Prostate gland (tissue), 2 donors: Measurements from ENCODE around the gene THRAP3. TPM values are rescaled to one million over a fixed set of nuclear protein-coding genes. Genes with fewer than 3 reads are reported as not detected.
"Not testable (repeated sequence)": the region's sequence is repeated elsewhere in the genome, so short reads cannot be mapped to it uniquely, and the experiment has no call there.

Experiments
- DNase-seq: peaks from one replicate; pipeline ENCODE4 v3.0.0-alpha.2; 2019; ENCODE audit warnings: low spot score
- H3K27ac ChIP-seq, 2 donors: fragments of 200-600 bp; sonication (generic); 2 replicates each; pipeline ENCODE4 v1.5.1; 2017 to 2019
- H3K27me3 ChIP-seq: fragments of 200-600 bp; sonication (generic); replicated peaks from 2 replicates; pipeline ENCODE4 v1.5.1; 2019; ENCODE audit not compliant: insufficient read depth
- H3K36me3 ChIP-seq, 2 donors: fragments of 200-600 bp; sonication (generic); 1 replicate in 1 of 2; 2 replicates in 1 of 2; pipeline versions ENCODE4 v1.5.1 to v1.8.1; 2017 to 2019
- H3K4me1 ChIP-seq: fragments of 200-600 bp; sonication (generic); replicated peaks from 2 replicates; pipeline ENCODE4 v1.5.1; 2019
- H3K4me3 ChIP-seq, 2 donors: fragments of 200-600 bp; sonication (generic); 2 replicates each; pipeline ENCODE4 v1.5.1; 2017 to 2019
- H3K9me3 ChIP-seq: fragments of 200-600 bp; sonication (generic); 2 replicates; pipeline ENCODE4 v1.5.1; 2017
- POLR2A ChIP-seq: fragments of 450-650 bp; IDR thresholded peaks from one replicate; pipeline ENCODE4 v1.6.1; 2016; ENCODE audit warnings: antibody characterized with exemption, mild to moderate bottlenecking
- POLR2AphosphoS5 ChIP-seq: sonication (generic); formaldehyde crosslinking; IDR thresholded peaks from one replicate; pipeline ENCODE4 v1.6.1; 2017; ENCODE audit warnings: antibody characterized with exemption
- WGBS: methylation state at CpG from one replicate; pipeline ENCODE4 v1.1.5; 2018; 5-methylcytosine and 5-hydroxymethylcytosine counted together
- intact Hi-C: fragments of 100-400 bp; cut with DNase I; formaldehyde crosslinking; loops from one replicate; pipeline ENCODE4 v1.14.2; 2022
- total RNA-seq, 2 donors: library from RNA; depleted of rRNA; stranded (reverse); fragments of >200 nt; gene quantifications; one replicate each; pipeline ENCODE4 v1.1.0, GENCODE V29; 2016
- TF ChIP-seq, protein P1 (sequence below), 4 experiments: fragments of 200-600 bp in 2 of 4; fragments of 450-650 bp in 2 of 4; sonication (generic) in 2 of 4; IDR thresholded peaks; 1 replicate in 3 of 4; 2 replicates in 1 of 4; pipeline ENCODE4 v1.5.1; 2016 to 2019; ENCODE audit warnings: antibody characterized with exemption in 4 of 4, mild to moderate bottlenecking in 2 of 4, moderate library complexity in 2 of 4

THRAP3 gene
- total RNA-seq, 2 donors from 2014 or later = 100 to 123 TPM

DNA sequence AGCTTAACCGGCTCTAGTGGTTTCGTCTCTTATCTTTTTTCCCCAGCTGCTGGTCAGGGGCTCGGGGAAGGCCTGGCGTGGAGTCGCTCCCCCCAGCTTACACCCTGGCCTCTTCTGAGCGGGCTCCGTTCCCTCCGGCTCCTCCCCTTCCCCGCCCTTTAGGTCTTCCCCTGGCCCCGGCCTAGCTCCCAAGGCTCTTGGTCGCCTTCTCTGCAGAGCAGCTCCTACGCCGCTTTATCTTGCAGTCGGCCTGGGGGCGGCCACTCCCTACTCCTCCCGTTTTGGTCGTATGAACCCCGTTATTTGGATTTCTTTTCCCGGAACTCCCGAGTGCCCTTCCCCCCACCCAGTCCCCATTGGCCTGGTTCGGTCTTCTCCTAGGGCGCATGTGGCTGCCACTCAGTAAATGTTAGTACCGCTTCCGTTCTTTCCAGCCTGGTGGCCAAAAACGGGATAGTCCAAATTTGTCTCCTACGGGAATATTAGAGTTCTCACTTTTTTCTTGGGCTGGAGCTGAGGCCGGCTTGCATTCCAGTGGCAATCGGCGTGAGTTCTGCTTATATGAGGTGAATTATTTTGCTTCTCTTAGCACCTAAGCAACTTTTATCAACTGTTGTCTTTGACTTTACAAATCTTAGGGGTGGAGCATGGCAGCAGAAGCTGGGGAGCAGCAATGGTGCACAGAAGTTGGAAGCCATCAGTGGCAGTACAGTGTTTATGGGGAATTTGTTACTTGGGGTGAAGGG lies 467 bp downstream of the THRAP3 start:
- Histone ChIP-seq H3K4me1 (peaks cover 11% of the 10 kb centered on the region), H3K9me3 (no peaks in the 10 kb centered on the region), H3K4me3 (peak overlapping the region; percentile 66 to 68), H3K36me3 (no peaks in the 10 kb centered on the region), H3K27me3 (no peaks in the 10 kb centered on the region), H3K27ac (peak overlapping the region; percentile 98)
- under 1% methylated on average over 29 of the region's 29 CpGs for WGBS
- TF ChIP-seq POLR2A = no peak
- TF ChIP-seq, protein P1, sequence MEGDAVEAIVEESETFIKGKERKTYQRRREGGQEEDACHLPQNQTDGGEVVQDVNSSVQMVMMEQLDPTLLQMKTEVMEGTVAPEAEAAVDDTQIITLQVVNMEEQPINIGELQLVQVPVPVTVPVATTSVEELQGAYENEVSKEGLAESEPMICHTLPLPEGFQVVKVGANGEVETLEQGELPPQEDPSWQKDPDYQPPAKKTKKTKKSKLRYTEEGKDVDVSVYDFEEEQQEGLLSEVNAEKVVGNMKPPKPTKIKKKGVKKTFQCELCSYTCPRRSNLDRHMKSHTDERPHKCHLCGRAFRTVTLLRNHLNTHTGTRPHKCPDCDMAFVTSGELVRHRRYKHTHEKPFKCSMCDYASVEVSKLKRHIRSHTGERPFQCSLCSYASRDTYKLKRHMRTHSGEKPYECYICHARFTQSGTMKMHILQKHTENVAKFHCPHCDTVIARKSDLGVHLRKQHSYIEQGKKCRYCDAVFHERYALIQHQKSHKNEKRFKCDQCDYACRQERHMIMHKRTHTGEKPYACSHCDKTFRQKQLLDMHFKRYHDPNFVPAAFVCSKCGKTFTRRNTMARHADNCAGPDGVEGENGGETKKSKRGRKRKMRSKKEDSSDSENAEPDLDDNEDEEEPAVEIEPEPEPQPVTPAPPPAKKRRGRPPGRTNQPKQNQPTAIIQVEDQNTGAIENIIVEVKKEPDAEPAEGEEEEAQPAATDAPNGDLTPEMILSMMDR (IDR thresholded peaks at IDR 0.05) = peak in 2 of 4 experiments; percentile 45 to 59
- DNase-seq = no peak
- intact Hi-C loops = loop anchor here (1.0 to 5.0 kb wide), 2 partner anchors 58 to 75 kb away; partner anchors contain the start of gene TRAPPC3

DNA sequence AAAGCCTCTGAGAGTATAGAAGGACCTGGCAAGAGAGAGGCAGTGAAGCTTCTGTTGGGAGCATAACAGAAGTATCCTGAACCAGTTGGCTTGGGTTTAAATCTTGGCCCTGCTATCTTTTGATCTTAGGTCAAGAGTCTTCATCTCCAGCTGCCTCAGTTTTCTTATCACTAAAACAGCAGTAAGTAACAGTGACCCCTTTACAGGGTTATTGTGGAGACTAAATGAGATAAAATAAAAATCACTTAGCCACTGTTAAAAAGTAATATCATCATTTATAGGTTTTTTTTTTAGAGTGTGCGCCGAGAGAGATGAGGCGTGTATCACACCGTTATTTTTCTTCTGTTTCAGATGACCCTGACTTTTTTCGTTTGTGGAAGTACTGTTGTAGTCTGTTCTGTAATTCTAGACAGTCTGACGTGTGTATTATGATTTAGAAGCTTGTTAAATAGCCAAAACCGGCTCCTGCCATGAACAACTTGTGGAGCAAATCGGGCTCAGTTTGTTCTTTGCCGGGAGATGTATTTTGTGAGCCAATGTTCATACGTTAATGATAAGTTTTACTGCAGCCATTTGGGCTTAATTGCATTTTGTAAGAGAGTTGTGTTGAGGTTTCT lies 1.1 kb downstream of the THRAP3 start:
- intact Hi-C loops = no loop called here
- 5% methylated on average over 10 of the region's 10 CpGs for WGBS

DNA sequence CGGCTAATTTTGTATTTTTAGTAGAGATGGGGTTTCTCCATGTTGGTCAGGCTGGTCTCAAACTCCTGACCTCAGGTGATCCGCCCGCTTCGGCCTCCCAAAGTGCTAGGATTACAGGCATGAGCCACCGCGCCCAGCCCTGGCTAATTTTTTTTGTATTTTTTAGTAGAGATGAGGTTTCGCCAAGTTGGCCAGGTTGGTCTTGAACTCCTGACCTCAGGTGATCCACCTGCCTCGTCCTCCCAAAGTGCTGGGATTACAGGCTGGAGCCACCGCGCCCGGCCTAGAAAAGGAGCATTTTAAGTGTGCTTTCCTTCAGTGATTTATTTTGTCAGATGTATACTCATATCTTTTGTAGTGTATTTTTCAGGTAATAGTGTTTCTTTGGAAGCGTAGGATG lies 6.0 kb downstream of the THRAP3 start:
- H3K36me3 ChIP-seq, intact Hi-C loops, H3K4me3 ChIP-seq, H3K27me3 ChIP-seq, DNase-seq, H3K9me3 ChIP-seq: not testable (repeated sequence)
- 88% methylated on average over 12 of the region's 12 CpGs for WGBS
- H3K4me1 ChIP-seq = peaks cover 25% of the 10 kb centered on the region
- H3K27ac ChIP-seq = peak overlapping the region; percentile 82 to 98

More for the DNA sequence above, 1.1 kb downstream of the THRAP3 start:
- TF ChIP-seq, protein P1 (IDR thresholded peaks at IDR 0.05) = no peak
- TF ChIP-seq POLR2AphosphoS5 = peak; percentile 67
- Histone ChIP-seq H3K9me3 (no peaks in the 10 kb centered on the region), H3K36me3 (no peaks in the 10 kb centered on the region), H3K4me3 (peak overlapping the region; percentile 66 to 68), H3K4me1 (peaks cover 11% of the 10 kb centered on the region), H3K27ac (peak overlapping the region; percentile 98), H3K27me3 (no peaks in the 10 kb centered on the region)
- no peak for DNase-seq

DNA sequence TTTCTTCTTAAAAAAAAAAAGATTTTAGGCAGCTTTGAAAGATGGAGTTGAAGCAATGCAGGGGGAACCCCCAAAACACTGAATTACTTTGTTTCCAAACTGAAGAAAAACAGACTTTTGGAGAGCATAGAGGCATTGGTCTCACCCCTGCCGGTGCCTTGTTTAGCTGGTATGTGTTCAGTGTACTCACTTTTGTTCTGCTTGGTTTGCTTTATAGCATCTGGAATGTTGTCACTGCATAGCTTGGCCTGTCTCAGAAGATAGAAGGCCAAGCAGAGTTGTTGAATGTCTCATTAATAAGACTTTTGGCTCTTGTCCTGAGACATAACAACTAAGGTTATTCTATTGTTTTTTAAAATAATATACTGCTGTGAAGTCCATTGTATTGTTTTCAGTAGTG lies 6.9 kb downstream of the THRAP3 start:
- DNase-seq = peak; percentile 46
- TF ChIP-seq, protein P1 (IDR thresholded peaks at IDR 0.05) = peak in 1 of 4 experiments; percentile 25
- TF ChIP-seq POLR2AphosphoS5 (peak; percentile 83), POLR2A (no peak)
- Histone ChIP-seq H3K27ac (peak overlapping the region; percentile 82 to 98), H3K4me3 (no peak overlapping the region), H3K4me1 (peaks cover 24% of the 10 kb centered on the region), H3K27me3 (no peaks in the 10 kb centered on the region), H3K36me3 (no peaks in the 10 kb centered on the region), H3K9me3 (no peaks in the 10 kb centered on the region)
- 33% methylated on average over 1 of the region's 1 CpG for WGBS
- intact Hi-C loops = no loop called here

DNA sequence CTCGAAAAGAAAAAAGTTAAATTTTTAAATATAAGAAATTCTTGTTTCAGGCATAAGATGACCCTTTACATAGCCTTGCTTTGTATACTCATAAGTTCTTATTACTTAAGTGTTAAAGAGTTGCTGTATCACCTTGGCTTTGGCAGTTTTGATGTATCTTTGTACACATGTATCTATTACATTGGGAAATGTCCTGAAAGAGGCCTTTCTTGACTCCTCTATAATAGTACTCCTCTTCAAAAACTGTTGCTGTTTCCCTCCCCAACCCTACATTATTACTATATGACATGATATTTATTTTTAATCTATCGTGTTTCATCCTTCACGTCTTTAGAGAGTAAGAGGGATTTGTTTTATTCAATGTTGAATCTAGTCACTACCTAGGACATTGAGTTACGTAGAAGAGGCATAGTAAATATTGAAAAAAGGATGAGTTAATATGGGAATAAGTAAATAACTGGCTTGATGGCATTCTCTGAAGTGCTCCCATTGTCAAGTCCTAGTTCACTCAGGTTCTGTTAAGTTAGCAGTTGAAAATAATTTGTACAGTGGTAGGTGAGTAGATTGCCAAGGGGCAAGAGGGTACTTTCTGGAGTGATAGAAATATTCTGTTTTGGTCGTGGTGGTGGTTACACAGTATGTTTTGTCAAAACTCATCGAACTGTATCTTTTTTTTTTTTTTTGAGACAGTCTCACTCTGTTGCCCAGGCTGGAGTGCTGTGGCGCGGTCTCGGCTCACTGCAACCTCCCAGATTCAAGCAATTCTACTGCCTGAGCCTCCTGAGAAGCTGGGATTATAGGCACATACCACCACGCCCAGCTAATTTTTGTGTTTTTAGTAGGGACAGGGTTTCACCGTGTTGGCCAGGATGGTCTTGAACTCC lies 8.2 kb downstream of the THRAP3 start:
- H3K36me3 ChIP-seq = no peaks in the 10 kb centered on the region
- intact Hi-C loops = no loop called here
- peak overlapping the region; percentile 82 to 98 for H3K27ac ChIP-seq
- H3K27me3 ChIP-seq = no peaks in the 10 kb centered on the region
- WGBS = 70% methylated on average over 11 of the region's 11 CpGs
- DNase-seq = no peak
- peaks cover 16% of the 10 kb centered on the region for H3K4me1 ChIP-seq
- no peaks in the 10 kb centered on the region for H3K9me3 ChIP-seq
- TF ChIP-seq POLR2A (no peak), POLR2AphosphoS5 (peak; percentile 84)
- TF ChIP-seq, protein P1 (IDR thresholded peaks at IDR 0.05) = no peak
- H3K4me3 ChIP-seq = no peak overlapping the region
